ENCODE results near the gene DDTL. TPM values are rescaled to one million over a fixed set of nuclear protein-coding genes. Genes with fewer than 3 reads are reported as not detected.
"Not testable (repeated sequence)": the region's sequence is repeated elsewhere in the genome, so short reads cannot be mapped to it uniquely, and the experiment has no call there.

DDTL gene
- 1 to 10 TPM in 1 of 3 donors, not detected in 2; 5.0 TPM for total RNA-seq
- total RNA-seq (2013): 3.7 TPM

- H3K27me3 Mint-ChIP-seq (ENCODE audit: low read depth in 2 of 2); H3K4me1 ChIP-seq (ENCODE audit: control insufficient read depth, insufficient read depth, low read length); H3K27ac ChIP-seq (ENCODE audit: low read length); H3K9me3 Mint-ChIP-seq; H3K4me3 ChIP-seq (ENCODE audit: low read length); H3K36me3 Mint-ChIP-seq; intact Hi-C loops (cut with micrococcal nuclease); H3K9me3 ChIP-seq (ENCODE audit: control insufficient read depth, insufficient read depth, low read length); DNase-seq; H3K27me3 ChIP-seq (ENCODE audit: control insufficient read depth, insufficient read depth, low read length); H3K4me3 Mint-ChIP-seq; H3K27ac Mint-ChIP-seq: not testable (repeated sequence)
- H3K4me1 Mint-ChIP-seq: peaks cover 0 to 11% of the 10 kb centered on the region in 2 donors
- H3K36me3 ChIP-seq (ENCODE audit: control insufficient read depth, insufficient read depth, low read length): peaks cover 17% of the 10 kb centered on the region
- peak; percentile 94 to 98 (median 97) for ATAC-seq
- WGBS (ENCODE audit: insufficient coverage): no CpG with 5 or more reads among the region's 30 CpGs
These were observed at the start of gene DDTL for GRCh38 chr22:23966568-23966967. Gene DDTL (plus strand): TSS chr22:23966888. CDS start chr22:23966915, 27 bp downstream.

GRCh38 chr22:23920267-23920611, 46.4 kb upstream of the DDTL start:
- H3K27ac ChIP-seq (ENCODE audit: low read length); H3K27me3 ChIP-seq (ENCODE audit: control insufficient read depth, insufficient read depth, low read length); H3K27ac Mint-ChIP-seq; H3K9me3 ChIP-seq (ENCODE audit: control insufficient read depth, insufficient read depth, low read length); H3K4me1 ChIP-seq (ENCODE audit: control insufficient read depth, insufficient read depth, low read length); H3K4me3 Mint-ChIP-seq; H3K36me3 Mint-ChIP-seq; H3K27me3 Mint-ChIP-seq (ENCODE audit: low read depth in 2 of 2); intact Hi-C loops (cut with micrococcal nuclease); ATAC-seq; H3K4me3 ChIP-seq (ENCODE audit: low read length); H3K9me3 Mint-ChIP-seq: not testable (repeated sequence)
- H3K36me3 ChIP-seq (ENCODE audit: control insufficient read depth, insufficient read depth, low read length): peaks cover 27% of the 10 kb centered on the region
- H3K4me1 Mint-ChIP-seq: peaks cover 13 to 16% of the 10 kb centered on the region in 2 donors
- WGBS (ENCODE audit: insufficient coverage): 95% methylated on average over 1 of the region's 1 CpG
- DNase-seq: peak in 1 of 2 donors; percentile 0

GRCh38 chr22:23921586-23922201, 45.0 kb upstream of the DDTL start:
- intact Hi-C loops (cut with micrococcal nuclease); H3K4me3 Mint-ChIP-seq; H3K27ac ChIP-seq (ENCODE audit: low read length); H3K9me3 ChIP-seq (ENCODE audit: control insufficient read depth, insufficient read depth, low read length); H3K4me1 ChIP-seq (ENCODE audit: control insufficient read depth, insufficient read depth, low read length); ATAC-seq; H3K4me3 ChIP-seq (ENCODE audit: low read length); H3K27me3 ChIP-seq (ENCODE audit: control insufficient read depth, insufficient read depth, low read length); H3K36me3 Mint-ChIP-seq; H3K27me3 Mint-ChIP-seq (ENCODE audit: low read depth in 2 of 2); H3K27ac Mint-ChIP-seq; H3K9me3 Mint-ChIP-seq: not testable (repeated sequence)
- peak in 1 of 2 donors; percentile 1 for DNase-seq
- H3K36me3 ChIP-seq (ENCODE audit: control insufficient read depth, insufficient read depth, low read length): peaks cover 35% of the 10 kb centered on the region
- H3K4me1 Mint-ChIP-seq: peaks cover 12 to 13% of the 10 kb centered on the region in 2 donors
- WGBS (ENCODE audit: insufficient coverage): 94% methylated on average over 13 of the region's 13 CpGs

GRCh38 chr22:23922921-23923320, 43.8 kb upstream of the DDTL start:
- intact Hi-C loops (cut with micrococcal nuclease): no loop called here
- Mint-ChIP-seq H3K4me3 (no peak overlapping the region), H3K27ac (peak overlapping the region in 1 of 2 donors; percentile 53), H3K9me3 (peaks cover 3 to 4% of the 10 kb centered on the region in 2 donors), H3K27me3 (ENCODE audit: low read depth in 2 of 2) (no peaks in the 10 kb centered on the region), H3K4me1 (peaks cover 16 to 17% of the 10 kb centered on the region in 2 donors), H3K36me3 (peaks cover 9% of the 10 kb centered on the region)
- no peaks in the 10 kb centered on the region for H3K27me3 ChIP-seq (ENCODE audit: control insufficient read depth, insufficient read depth, low read length)
- no peaks in the 10 kb centered on the region for H3K4me1 ChIP-seq (ENCODE audit: control insufficient read depth, insufficient read depth, low read length)
- WGBS (ENCODE audit: insufficient coverage): 6% methylated on average over 2 of the region's 2 CpGs
- ATAC-seq (no peak), DNase-seq (no peak)
- peaks cover 37% of the 10 kb centered on the region for H3K36me3 ChIP-seq (ENCODE audit: control insufficient read depth, insufficient read depth, low read length)
- peaks cover 6% of the 10 kb centered on the region for H3K9me3 ChIP-seq (ENCODE audit: control insufficient read depth, insufficient read depth, low read length)
- TF ChIP-seq CTCF (IDR thresholded peaks at IDR 0.05): no peak
- no peak overlapping the region for H3K4me3 ChIP-seq (ENCODE audit: low read length)
- H3K27ac ChIP-seq (ENCODE audit: low read length): no peak overlapping the region

GRCh38 chr22:23925020-23925606, 41.6 kb upstream of the DDTL start:
- Mint-ChIP-seq H3K27me3 (ENCODE audit: low read depth in 2 of 2) (no peaks in the 10 kb centered on the region), H3K36me3 (peaks cover 9% of the 10 kb centered on the region), H3K4me1 (peaks cover 18 to 29% of the 10 kb centered on the region in 2 donors), H3K4me3 (no peak overlapping the region), H3K27ac (no peak overlapping the region), H3K9me3 (peaks cover 3 to 4% of the 10 kb centered on the region in 2 donors)
- H3K4me3 ChIP-seq (ENCODE audit: low read length): no peak overlapping the region
- no peaks in the 10 kb centered on the region for H3K4me1 ChIP-seq (ENCODE audit: control insufficient read depth, insufficient read depth, low read length)
- ATAC-seq: no peak
- H3K27ac ChIP-seq (ENCODE audit: low read length): no peak overlapping the region
- H3K27me3 ChIP-seq (ENCODE audit: control insufficient read depth, insufficient read depth, low read length): no peaks in the 10 kb centered on the region
- intact Hi-C loops (cut with micrococcal nuclease): no loop called here
- H3K36me3 ChIP-seq (ENCODE audit: control insufficient read depth, insufficient read depth, low read length): peaks cover 47% of the 10 kb centered on the region
- H3K9me3 ChIP-seq (ENCODE audit: control insufficient read depth, insufficient read depth, low read length): peaks cover 6% of the 10 kb centered on the region
- WGBS (ENCODE audit: insufficient coverage): 97% methylated on average over 6 of the region's 6 CpGs
- peak in 1 of 2 donors; percentile 1 for DNase-seq
- TF ChIP-seq CTCF (IDR thresholded peaks at IDR 0.05): no peak
